Body of pancreas (tissue), 4 donors: ENCODE data around the gene SYNGR2.

Experiments used
- POLR2A ChIP-seq, 3 donors: fragments of 450-650 bp; IDR thresholded peaks; one replicate each; pipeline ENCODE4 v1.6.1; 2016; ENCODE audit warnings: antibody characterized with exemption in 3 of 3, mild to moderate bottlenecking in 2 of 3
- TF ChIP-seq, protein P1 (sequence below), 7 experiments: fragments of 450-650 bp in 4 of 7; fragments of 200-600 bp in 3 of 7; sonication (generic) in 3 of 7; IDR thresholded peaks; one replicate each; pipeline ENCODE4 v1.5.1; 2016 to 2019; ENCODE audit warnings: antibody characterized with exemption in 7 of 7

DNA sequence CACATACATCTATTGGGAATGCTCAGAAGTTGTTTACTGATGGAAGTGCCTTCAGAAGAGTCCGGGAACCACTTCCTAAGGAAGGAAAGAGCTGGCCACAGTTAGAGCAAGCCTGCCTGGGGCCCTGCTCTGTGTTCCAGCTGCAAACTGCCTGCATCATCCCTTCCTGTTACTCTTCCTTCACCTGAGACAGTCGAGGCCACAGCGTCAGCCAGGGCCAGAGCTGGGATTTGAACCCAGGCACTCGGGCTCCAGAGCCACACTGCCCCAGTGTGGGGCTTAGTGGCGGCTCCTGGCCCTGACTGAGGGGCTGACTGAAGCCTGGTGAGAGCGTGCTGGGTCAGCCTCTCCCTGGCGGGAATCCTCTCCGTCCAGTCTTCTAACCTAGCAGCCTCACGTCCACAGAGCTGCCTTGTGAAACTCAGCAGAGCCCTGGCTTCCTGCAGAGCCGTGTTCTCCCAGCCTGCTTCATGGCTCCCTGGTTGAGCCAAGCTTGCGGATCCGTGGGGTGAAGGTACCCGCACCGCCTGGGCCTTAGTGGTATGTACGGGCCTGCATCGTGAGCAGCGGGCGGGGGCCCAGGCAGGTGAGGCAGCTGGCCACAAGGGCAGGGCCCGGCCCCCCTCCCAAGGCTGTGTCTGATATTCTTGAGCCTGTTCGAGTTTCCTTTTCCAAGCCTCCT is 26.8 kb upstream of the SYNGR2 start:
- no peak for TF ChIP-seq POLR2A (IDR thresholded peaks at IDR 0.05)
- TF ChIP-seq, protein P1, sequence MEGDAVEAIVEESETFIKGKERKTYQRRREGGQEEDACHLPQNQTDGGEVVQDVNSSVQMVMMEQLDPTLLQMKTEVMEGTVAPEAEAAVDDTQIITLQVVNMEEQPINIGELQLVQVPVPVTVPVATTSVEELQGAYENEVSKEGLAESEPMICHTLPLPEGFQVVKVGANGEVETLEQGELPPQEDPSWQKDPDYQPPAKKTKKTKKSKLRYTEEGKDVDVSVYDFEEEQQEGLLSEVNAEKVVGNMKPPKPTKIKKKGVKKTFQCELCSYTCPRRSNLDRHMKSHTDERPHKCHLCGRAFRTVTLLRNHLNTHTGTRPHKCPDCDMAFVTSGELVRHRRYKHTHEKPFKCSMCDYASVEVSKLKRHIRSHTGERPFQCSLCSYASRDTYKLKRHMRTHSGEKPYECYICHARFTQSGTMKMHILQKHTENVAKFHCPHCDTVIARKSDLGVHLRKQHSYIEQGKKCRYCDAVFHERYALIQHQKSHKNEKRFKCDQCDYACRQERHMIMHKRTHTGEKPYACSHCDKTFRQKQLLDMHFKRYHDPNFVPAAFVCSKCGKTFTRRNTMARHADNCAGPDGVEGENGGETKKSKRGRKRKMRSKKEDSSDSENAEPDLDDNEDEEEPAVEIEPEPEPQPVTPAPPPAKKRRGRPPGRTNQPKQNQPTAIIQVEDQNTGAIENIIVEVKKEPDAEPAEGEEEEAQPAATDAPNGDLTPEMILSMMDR (IDR thresholded peaks at IDR 0.05): no peak
